HG03045 (cell line): Measurements from ENCODE around the gene LRRC27.
A peak's percentile ranks its signal among the peaks of the same experiment; 100 is the strongest.
"Not testable (repeated sequence)": the region's sequence is repeated elsewhere in the genome, so short reads cannot be mapped to it uniquely, and the experiment has no call there.

ENCODE experiments used
- ATAC-seq: cut with Tn5 transposase; IDR thresholded peaks from one replicate; pipeline ENCODE4 v1.9.1; 2021; ENCODE audit warnings: mild to moderate bottlenecking, moderate library complexity; ENCODE audit not compliant: unreplicated experiment

The LRRC27 gene

DNA sequence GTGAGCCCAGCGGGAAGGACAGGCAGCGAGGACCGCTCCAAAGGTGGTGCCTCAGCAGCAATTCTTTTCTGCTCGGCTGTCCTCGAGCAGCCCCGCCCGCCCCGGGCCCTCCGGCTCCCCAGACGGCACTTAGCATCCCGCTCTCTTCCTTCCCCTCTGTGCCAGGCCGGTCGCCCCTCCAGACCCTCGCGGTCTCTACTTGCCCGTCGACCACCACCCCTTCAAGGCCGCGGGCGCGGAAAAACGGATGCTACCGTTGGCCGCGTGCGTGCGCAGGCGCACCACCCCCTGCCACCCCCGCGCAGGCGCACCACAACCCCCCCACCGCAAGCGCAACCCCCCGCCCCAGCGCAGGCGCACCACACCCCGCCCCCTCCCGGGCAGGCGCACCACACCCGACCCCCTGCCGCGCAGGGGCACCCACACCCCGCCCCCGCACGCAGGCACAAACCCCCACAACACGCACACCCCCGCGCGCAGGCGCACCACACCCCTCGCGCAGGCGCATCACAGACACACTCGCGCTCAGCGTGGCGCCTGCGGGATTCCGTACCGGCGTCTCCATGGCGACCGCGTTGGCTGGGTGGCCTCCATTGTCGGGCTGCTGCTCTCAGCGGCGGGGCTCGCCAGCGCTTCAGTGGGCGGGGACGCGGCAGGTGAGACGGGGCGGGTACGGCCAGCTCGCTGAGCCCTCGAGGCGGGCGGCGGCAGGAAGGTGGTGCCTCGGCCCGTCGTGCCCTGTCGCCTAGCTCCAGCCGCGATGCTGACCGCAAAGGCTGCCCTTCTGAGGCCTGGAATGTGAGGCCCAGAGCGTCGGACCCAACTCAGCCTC, at the start of gene LRRC27:
Gene LRRC27, plus strand, starts transcription at position 593 of the 832 bp plus-strand sequence. CDS start 1,332 bp downstream, outside the sequence.
- peak; percentile 79 for ATAC-seq

DNA sequence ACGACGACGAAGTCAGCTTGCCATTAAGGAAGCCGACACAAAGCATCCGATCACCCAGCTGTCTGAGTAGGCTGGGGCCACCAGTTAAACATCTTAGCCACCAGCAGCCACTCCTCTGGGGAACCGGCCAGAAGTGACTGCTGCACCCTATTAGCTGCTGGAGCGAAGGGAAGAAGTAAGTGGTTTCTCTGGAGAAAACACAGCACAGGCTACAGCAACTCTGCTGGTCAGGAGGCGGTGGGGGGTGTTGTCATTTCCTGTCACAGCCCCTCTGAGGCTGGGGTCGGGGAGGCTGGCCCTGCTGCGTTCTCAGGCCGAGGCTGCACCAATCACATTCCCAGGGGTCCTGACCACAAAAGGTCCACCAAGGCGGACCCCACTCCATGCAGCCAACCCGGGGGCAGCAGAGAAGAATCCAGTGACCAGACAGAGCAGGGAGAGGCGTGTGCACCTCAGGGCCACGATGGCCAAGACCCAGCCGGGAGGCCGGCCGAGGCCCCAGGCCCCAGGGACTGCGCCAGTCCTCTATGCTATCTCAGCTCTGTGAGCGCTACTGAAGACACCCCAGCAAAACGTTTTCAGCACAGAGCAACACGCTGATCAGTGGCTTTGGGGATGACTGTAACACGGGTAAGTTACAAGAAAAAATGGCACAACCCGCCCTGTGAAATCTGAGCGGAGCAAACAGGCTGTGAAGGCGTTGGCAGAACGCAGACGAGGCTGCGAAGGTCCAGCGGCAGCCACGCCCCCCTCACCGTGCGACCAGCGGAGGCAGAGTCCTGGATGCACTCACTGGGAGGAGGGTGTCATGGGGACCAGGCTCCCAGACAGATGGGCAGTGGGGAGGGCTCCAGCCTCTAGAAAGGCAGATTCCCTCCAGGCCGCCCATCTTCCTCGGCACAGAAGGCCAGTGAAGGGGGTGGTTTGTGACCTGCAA, 49.1 kb upstream of the LRRC27 start:
- no peak for ATAC-seq

DNA sequence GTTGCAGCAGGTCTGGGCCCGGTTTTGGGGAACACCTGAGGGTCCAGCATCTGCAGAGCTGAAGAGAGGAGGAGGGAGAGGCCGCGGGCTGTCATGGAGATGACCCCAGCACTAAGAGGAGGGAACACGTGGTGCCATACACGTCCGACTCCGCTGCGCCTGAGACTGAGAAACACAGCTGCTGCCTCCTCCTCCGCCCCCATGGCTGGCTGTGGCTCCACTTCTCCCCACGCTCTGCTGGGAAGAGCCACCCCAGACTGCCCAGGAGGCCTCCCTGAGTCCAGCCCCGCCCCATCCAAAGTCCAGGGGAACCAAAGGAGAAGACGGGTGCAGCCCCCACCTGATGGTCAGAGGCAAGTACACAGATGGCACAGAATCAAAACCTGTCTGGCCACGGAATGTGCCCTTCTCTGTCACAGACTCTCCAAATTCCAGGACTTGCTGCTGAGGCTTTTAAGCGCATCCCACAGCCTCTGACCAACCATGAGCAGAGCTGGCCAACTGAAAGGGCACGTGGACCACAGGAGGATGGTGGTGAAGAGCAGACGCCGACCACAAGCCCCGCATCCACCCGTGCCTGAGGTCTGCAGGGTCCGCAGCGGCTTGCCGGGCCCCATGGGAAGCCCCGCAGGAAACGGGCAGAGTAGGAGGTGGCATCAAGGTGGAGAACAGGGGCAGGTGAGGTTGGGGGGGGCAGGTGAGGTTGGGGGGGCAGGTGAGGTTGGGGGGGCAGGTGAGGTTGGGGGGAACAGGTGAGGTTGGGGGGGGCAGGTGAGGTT, 48.2 kb upstream of the LRRC27 start:
- no peak for ATAC-seq

DNA sequence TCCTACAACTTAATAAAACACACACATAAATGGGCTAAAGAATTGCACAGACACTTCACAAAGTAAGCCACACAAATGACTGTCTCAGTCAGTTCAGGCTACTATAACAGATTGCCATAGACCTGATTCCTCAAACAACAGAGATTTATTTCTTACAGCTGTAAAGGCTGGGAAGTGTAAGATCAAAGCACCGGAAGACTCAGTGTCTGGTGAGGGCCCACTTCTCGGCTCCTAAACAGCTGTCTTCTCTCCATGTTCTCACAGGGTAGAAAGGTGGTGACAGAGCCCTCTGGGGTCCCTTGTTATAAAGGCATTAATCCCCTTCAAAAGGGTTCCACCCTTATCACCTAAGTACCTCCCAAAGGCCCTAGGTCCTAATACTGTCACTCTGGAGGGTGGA, 42.6 kb upstream of the LRRC27 start:
- no peak for ATAC-seq

DNA sequence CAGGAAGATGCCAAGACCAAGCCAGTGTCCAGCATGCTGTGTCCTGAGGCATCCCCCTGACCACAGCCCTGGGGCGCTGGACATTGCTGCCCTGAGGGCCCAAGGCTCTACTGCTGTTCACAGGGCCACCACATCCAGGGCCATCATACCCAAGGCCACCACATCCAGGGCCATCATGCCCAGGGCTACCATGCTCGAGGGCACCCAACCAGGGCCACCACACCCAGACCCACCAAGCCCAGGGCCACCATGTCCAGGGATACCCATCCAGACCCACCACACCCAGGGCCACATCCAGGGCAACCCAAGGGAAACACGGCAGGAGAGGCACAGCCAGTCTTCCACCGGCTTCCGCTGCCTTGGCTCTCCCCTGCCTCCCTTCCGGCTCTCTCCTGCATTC, 41.4 kb upstream of the LRRC27 start:
- ATAC-seq: no peak

DNA sequence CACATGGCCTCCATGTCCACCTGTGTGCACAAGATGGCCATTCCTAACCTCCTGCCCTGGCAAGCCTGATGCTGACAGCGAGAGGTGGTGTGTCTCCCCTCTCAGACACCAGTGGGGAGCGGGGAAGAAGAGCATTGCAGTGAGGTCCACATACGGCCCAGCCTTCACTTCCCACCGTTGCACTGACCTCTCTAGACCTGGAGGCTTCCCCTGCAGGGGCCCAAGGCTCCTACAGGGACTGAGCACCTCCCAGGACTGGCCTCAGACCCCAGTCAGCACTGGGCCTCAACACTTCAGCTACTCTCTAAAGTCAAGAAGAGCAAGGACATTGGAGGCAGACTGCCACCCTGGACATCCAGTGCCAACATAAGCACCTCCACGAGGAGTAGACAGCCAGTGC, 40.2 kb upstream of the LRRC27 start:
- ATAC-seq: no peak

DNA sequence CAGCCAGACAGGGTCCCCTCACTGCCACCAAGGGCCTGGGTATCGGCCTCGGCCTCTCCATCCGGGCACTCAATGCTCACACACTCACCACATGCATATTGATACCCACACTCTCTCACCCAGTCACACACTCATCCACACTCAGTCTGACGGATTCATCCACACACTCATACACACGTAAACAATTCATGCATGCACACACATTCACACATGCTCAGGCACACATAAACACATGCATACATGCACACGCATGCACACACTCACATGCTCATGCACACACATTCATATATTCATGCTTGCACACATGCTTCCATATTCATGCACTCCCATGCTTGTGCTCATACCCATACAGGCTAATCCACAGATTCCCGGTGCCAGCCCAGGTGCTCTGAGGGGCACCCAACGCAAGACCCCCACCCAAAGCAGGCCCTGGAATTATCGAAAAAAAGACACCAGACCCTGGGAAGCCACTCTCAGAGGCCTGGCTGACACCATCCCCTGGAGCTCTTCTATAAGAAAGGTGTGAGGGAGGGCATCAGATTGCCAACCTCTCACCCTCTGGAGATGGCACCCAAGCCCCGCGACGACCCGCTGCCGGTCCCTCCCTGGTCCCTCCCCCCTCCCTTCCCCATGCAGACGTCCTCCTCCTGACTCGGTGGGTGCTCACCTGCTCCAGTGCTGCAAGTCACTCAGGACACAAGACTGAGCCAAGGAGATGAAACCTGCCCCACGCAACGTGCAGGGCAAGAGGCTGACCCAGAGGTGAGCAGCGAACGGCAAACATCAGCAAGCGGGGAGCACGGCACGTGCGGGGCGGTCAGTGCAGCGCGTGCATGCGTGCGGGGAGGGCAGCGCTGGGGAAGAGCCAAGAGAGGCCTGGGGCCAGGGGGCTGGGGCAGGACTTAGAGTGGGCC, 39.4 kb upstream of the LRRC27 start:
- no peak for ATAC-seq

DNA sequence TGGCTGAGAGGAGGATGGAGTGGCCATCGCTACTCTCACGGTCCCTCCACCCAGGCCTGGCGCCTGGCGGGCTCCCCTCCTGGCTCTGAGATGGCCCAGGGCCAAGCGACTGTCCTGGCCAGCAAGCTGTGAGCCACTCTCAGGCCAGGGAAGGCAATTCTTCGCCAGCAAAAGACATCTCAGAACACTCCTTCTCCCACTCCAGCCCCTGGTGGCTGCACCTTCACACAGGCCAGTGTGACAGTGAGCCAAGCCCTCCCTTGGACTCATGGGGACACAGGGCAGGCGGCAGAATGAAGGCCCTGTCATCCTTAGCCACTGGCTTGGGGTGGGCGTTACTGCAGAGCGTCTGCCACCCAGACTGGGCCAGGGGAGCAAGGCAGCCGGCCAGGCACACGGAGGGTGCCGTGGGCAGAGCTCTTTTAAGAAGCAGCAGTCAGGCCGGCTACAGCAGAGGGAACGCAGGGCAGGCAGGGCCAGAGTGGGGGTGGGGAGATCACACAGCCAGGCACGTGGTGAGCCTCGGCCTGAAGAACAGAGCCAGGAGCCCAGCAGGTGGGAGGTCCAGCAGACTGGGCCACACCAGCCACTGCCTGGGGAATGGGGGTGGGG, 38.7 kb upstream of the LRRC27 start:
- ATAC-seq: no peak

DNA sequence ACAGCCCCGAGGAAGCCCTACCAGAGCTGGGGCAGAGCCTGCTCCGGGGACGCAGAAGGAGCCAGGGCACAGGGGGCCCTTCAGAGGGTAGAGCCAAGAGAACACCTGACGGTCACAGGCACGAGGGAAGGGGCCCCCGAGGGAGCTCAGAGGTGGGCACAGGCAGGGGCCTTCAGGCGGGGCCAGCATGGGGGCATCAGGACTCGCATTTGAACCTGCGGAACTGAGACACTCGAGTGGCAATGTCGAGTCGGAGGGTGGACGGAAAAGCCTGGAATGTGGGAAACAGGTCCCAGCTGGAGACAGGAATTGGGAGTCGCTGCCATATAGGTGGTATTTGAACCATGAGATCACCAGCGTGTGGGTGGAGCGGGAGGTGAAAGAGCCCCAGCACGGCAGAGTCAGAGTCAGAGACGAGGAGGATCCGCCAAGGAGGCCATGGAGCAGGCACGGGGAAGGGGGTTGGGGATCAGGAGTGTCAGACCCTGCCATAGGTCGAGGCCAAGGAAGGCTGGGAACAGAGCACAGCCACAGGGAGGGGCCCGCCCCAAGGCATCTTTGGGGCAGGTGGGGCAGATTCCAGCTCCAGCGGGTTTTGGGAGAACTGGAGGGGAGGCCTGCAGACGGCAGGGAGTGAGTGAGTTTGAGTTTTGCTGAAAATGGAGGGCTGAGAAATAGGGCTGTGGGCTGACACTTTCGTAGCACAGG, 38.0 kb upstream of the LRRC27 start:
- no peak for ATAC-seq

DNA sequence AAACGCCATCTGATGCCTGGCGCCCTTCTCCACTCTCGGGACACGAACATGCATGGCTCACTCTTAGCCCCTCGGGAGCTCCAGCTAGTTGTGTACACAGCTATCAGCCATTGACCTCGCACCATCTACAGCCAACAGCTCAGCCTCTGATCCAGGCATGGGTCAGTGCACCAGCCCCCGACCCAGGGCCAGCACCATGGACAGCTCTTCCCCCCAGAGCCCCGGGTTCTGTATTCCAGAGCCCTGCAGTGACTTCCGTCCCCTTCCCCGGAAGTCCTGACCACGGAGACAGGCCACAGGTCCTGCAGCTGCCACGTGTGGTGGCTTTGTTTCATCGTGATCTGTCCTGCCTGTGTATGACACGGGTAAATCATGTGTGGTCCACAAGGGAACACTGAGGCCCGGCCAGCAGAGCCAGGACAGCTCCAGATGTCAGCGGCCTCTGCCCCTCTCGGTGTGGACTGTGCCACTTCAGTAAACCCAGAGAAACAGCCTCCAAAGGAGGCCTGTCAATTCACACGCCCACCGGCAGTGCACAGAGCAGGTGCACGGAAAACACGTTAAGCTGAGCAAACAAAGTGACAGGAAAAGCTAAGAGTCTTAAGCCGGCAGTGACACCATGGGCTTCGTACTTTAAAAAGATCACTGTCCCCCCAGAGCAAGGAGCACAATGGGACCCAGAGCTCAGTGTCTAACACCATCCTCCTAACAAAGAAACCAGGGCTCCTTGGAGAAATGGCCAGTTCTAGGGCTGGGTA, 37.3 kb upstream of the LRRC27 start:
- no peak for ATAC-seq

DNA sequence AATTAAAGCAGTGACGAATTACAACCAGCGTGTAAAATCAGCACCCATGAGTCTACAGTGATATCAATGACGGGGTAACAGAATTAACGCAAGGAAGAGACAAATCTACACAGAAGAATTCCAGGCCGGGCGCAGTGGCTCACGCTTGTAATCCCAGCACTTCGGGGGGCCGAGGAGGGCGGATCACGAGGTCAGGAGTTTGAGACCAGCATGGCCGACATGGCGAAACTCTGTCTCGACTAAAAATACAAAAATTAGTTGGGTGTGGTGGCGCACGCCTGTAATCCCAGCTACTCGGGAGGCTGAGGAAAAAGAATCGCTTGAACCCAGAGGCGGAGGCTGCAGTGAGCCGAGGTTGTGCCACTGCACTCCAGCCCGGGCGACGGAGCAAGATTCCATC, 36.5 kb upstream of the LRRC27 start:
- ATAC-seq: not testable (repeated sequence)

DNA sequence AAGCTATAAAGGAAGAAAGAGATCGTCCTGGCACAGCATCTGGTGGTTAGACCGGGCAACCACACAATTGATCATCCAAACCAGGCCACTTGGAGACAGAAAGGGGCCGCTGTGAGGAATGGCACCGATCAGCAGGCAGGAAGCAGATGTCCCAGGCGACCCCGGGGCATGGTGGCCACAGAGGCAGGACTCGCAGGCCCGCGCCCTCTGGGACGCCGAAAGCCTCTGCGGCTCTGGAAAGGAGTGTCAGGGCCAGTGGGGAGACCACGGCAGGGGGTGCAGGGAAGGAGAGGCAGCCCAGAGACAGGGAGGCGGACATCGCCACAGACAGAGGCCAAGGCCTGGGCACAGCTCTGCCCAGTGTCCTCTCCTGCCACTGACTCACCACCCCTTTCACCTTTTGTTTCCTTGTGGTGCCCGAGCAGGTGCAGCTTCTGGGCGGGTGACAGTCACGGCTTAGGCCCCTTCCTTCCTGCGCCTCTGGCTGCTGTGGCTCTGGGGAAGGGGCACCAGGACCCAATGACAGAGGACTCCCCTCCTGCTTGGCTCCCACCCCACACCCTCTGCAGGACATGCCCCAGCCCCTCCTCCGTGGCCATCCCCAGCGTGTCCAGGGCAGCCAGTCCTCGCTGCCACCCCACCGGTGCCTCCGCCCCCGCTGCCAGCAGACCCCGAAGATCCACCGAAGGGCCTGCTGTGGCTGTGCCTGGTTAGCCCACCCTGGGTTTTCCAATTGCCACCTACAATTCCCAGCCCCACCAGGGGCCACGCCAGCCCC, 35.1 kb upstream of the LRRC27 start:
- ATAC-seq: no peak

DNA sequence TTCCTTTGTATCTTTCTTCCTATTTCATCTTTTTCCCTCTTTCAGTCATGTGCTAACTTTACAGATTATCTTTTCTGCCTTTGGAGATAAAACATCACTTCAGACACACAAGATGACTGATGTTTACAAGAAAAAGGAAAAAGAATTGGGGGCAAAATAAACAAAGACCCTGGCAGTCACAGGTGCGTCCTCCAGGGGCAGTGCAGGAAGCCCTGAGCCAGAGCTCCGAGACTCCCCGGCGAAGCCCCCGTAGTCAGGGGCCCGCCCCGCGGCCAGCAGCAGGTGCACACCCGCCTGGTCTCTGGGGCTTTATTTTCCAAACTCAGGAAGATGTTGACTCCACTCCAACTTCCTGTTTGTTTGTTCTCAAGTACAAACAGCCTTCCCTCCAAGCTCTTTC, 34.5 kb upstream of the LRRC27 start:
- ATAC-seq: no peak

DNA sequence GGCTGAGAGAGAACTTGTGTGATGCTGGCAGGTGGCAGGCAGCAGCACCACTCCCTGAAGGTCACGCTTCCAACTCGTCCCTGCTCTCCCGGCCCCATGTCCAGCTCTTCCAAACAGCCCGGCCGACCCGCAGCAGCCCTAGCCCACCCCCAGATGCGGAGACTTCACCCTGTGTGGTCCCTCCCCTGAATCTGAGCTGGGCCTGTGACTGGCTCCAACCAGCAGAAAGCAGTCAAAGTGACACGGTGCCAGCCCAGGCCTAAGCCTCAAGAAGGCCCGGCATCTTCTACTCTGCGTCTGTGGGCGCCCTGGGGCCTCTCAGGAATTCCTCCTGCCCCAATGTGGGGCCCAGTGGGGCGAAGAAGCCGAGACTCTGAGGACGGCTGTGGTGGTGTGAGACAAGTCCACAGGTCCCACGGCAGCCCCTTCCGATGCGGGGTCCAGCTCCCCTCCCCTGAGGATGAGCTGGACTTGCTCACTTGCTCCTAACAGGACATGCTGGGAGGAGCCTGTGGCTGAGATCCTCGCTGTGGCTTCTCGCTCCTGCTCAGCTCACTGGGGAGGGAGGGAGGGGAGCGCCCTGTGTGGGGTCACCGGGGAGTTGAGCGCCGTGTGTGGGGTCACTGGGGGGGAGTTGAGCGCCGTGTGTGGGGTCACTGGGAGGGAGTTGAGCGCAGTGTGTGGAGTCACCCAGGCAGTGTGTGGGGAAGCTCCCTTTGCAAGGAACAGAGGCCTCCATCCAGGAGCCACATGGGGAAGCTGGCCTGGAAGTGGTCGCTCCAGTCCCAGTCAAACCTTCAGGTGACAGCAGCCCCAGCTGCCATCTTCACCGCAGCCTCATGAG, 33.7 kb upstream of the LRRC27 start:
- ATAC-seq: no peak

DNA sequence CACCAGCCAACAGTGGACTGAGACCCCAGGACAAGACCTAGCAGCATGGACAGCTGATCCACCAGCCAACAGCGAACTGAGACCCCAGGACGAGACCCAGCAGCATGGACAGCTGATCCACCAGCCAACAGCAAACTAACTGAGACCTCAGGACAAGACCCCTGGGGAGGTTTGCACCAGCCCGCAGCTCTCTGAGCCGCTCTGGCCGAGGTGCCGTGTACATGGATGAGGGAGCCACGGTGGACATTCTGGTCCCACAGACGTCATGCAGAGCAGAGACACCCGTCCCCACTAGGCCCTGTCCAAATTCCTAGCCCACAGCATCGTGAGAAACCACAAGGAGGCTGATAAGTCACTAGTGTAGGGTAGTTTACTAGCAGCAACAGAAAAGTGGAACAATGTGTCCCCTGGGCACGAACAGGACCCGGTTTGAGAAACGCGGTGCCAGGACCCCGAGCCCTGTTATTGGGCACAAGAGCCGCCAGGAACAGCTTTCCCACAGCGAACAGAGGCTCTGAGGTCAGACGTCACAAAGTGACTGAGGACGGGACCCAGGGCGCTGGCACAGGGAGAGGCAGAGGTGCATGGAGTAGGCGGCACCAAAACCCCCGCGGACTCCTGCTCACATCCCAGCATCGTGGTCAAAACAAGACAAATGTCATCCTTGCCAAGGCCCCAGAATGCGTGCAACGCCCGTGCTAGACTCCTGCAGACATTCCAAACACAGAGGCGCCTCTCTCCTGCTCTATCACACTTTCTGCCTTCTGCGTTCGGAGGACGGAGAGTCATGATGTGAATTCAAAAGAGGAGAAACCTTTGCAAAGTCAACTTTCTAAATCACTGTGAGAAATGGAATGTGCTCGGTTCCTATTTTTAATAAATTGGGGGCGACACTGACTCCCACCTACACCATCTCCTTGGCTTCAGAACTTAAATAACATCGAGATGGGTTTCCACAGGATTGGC, 32.3 kb upstream of the LRRC27 start:
- no peak for ATAC-seq
